ENCODE data around the gene HOXD4. TPM values are rescaled to one million over a fixed set of nuclear protein-coding genes. Genes with fewer than 3 reads are reported as not detected.

Gene HOXD4
- total RNA-seq, 4 donors from 2014 or later: 1.9 to 3.1 TPM; not detected in 2

DNA sequence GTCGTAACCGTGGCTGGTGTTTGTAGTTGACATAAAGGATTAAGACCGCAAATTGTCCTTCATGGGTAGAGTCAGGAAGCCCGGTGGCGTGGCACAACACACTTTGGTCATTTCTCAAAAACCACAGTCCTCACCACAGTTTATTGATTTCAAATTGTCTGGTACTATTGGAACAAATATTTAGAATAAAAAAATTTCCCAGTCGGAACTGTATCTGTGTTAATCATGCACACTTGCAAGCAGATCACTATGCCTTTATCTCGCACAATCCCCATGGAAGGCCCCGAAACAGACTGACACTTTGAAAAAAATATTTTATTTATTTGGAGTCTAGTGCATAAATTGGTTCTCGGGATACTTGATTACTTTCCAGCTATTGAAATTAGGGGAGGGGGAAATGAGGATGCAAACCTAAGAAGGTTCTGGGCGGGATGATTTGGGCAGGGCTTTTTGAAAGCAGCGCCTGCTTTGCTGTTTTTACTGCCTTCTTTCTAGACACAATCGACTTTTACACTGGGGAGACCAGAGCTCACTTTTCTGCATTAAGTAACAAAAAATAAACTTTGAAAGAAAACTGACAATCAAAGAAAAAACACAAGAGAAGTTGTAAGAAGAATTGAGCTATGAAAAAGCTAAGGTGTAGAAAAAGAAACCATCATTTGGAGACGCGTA is 21.7 kb downstream of the HOXD4 start:
- H3K27me3 ChIP-seq: peaks cover 95% of the 10 kb centered on the region
- no peak overlapping the region for H3K4me3 ChIP-seq
- TF ChIP-seq POLR2A (IDR thresholded peaks at IDR 0.05) (no peak), POLR2AphosphoS5 (IDR thresholded peaks at IDR 0.05) (no peak), EP300 (IDR thresholded peaks at IDR 0.05) (no peak)
- TF ChIP-seq, protein P1, sequence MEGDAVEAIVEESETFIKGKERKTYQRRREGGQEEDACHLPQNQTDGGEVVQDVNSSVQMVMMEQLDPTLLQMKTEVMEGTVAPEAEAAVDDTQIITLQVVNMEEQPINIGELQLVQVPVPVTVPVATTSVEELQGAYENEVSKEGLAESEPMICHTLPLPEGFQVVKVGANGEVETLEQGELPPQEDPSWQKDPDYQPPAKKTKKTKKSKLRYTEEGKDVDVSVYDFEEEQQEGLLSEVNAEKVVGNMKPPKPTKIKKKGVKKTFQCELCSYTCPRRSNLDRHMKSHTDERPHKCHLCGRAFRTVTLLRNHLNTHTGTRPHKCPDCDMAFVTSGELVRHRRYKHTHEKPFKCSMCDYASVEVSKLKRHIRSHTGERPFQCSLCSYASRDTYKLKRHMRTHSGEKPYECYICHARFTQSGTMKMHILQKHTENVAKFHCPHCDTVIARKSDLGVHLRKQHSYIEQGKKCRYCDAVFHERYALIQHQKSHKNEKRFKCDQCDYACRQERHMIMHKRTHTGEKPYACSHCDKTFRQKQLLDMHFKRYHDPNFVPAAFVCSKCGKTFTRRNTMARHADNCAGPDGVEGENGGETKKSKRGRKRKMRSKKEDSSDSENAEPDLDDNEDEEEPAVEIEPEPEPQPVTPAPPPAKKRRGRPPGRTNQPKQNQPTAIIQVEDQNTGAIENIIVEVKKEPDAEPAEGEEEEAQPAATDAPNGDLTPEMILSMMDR (IDR thresholded peaks at IDR 0.05): no peak
- no peaks in the 10 kb centered on the region for H3K36me3 ChIP-seq
- H3K27ac ChIP-seq: no peak overlapping the region
- H3K9me3 ChIP-seq: no peaks in the 10 kb centered on the region
- H3K4me1 ChIP-seq: peaks cover 17% of the 10 kb centered on the region
- WGBS: 62% methylated on average over 14 of the region's 14 CpGs
- no peak for DNase-seq (ENCODE audit: low spot score in 2 of 2)

DNA sequence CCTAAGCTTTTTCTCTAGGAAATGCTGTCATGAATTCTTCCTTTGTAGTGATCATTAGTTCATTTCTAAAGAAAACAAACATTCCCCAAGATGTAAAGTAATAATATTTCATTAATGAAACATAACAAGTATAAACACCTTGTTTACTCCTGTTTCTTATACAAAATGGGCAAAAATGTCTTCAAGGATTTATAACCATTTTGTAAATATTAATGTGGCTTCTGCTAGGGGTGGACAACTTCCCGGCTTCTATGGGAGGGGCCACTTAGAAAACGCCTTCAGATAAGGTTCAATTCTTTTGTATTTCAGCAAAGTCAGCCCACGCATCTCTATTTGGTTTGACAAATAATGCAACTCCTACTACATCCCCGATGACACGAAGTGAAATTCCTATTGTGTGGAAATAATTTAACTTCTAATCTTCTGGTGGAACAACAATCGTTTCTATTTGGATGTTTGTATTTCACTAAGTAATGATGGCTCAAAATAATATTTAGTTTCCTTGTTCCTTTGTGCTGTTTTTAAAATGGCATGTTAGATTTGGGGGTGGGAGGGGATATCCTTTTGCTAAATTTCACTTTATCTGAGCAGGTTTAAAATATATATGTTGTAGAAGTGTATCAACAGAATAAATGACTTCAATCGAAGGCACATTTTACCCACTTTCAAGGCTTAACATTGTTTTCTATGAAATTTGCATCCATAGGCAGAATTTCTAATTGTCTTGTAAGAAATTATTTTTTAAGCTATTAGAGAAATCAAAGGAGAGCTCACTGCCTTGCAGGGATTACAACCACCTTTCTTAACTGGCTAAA is 22.4 kb downstream of the HOXD4 start:
- Histone ChIP-seq H3K9me3 (no peaks in the 10 kb centered on the region), H3K4me3 (no peak overlapping the region), H3K4me1 (peaks cover 24% of the 10 kb centered on the region), H3K27me3 (peaks cover 95% of the 10 kb centered on the region), H3K36me3 (no peaks in the 10 kb centered on the region), H3K27ac (no peak overlapping the region)
- no peak for TF ChIP-seq POLR2AphosphoS5 (IDR thresholded peaks at IDR 0.05)
- TF ChIP-seq EP300 (IDR thresholded peaks at IDR 0.05): no peak
- 42% methylated on average over 7 of the region's 7 CpGs for WGBS
- DNase-seq (ENCODE audit: low spot score in 2 of 2): no peak

DNA sequence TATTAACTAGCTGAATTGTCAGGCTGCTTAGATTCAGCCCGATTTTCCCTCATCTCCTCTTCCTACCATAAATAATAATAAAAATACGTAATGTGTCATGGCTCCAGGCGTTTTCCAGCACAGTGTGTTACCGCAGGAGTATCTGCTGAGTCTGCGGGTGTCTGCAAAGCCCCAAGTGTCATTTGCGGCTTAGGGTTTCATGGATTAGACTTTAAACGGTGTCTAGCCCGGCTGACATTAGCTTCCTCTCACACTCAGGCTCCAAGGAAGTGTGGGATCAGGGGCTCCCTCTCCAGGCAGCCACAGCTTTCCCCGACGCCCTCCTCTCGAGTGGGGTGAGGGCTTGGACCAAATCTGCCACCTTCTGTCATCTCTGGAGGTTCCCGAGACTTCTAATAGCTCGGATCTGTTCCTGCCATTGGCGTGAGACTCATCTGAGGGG is 23.1 kb downstream of the HOXD4 start:
- TF ChIP-seq POLR2A (IDR thresholded peaks at IDR 0.05): no peak
- TF ChIP-seq, protein P1 (IDR thresholded peaks at IDR 0.05): no peak
- TF ChIP-seq POLR2AphosphoS5 (IDR thresholded peaks at IDR 0.05): no peak
- no peak for TF ChIP-seq EP300 (IDR thresholded peaks at IDR 0.05)
- 34% methylated on average over 13 of the region's 14 CpGs for WGBS
- H3K9me3 ChIP-seq: no peaks in the 10 kb centered on the region

DNA sequence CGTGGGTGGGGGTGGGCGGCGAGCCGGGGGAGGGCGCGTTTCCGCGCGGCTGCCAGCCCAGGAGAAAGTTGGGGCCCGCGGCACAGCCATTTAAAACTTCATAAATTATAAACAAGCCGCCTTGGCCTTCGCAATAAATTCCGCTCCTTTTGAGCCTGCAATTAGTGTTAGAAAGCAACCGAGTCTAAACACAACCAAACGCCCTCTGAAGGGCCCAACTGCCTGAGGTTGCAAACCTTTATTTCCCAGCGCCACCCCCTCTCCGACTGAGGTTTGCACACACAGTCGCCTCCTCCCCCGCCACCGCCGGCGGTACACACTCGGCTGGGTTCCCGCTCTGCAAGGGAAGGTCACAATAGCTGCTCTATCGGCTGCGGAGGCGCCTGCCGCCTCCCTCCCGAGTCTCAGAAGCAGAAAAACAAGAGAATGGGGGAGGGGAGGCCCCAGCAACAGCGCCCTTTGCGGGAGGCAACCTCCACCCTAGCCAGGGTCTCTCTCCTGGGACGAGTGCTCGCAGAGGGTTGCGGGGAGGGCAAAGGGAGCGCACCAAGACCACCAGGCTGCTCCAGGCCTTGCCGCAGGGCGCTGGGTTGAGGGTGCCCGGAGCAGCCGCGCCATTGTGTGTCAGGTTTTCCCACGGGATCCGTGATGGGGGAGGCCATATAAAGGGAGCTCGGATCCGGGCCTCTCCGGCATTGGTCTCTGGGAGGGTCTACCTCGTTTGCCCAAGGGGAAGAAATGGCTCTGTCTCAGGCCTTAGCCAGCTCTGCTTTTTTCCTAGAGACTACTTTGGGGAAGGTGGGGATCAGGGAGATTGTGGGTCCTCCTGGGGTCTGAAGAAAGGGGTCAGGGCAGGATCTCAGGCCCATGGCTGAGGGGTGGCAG is 23.7 kb downstream of the HOXD4 start:
- no peaks in the 10 kb centered on the region for H3K36me3 ChIP-seq
- no peaks in the 10 kb centered on the region for H3K9me3 ChIP-seq
- H3K4me1 ChIP-seq: peaks cover 25% of the 10 kb centered on the region
- TF ChIP-seq POLR2AphosphoS5 (IDR thresholded peaks at IDR 0.05) (no peak), POLR2A (IDR thresholded peaks at IDR 0.05) (no peak), EP300 (IDR thresholded peaks at IDR 0.05) (no peak)
- TF ChIP-seq, protein P1 (IDR thresholded peaks at IDR 0.05): no peak
- H3K27ac ChIP-seq: no peak overlapping the region
- H3K27me3 ChIP-seq: peaks cover 98% of the 10 kb centered on the region
- no peak for DNase-seq (ENCODE audit: low spot score in 2 of 2)
- WGBS: 40% methylated on average over 43 of the region's 47 CpGs
- H3K4me3 ChIP-seq: no peak overlapping the region

More for the DNA sequence above, 23.1 kb downstream of the HOXD4 start:
- H3K4me3 ChIP-seq: no peak overlapping the region
- no peak for DNase-seq (ENCODE audit: low spot score in 2 of 2)
- peaks cover 95% of the 10 kb centered on the region for H3K27me3 ChIP-seq
- H3K36me3 ChIP-seq: no peaks in the 10 kb centered on the region
- H3K4me1 ChIP-seq: peaks cover 25% of the 10 kb centered on the region
- no peak overlapping the region for H3K27ac ChIP-seq

DNA sequence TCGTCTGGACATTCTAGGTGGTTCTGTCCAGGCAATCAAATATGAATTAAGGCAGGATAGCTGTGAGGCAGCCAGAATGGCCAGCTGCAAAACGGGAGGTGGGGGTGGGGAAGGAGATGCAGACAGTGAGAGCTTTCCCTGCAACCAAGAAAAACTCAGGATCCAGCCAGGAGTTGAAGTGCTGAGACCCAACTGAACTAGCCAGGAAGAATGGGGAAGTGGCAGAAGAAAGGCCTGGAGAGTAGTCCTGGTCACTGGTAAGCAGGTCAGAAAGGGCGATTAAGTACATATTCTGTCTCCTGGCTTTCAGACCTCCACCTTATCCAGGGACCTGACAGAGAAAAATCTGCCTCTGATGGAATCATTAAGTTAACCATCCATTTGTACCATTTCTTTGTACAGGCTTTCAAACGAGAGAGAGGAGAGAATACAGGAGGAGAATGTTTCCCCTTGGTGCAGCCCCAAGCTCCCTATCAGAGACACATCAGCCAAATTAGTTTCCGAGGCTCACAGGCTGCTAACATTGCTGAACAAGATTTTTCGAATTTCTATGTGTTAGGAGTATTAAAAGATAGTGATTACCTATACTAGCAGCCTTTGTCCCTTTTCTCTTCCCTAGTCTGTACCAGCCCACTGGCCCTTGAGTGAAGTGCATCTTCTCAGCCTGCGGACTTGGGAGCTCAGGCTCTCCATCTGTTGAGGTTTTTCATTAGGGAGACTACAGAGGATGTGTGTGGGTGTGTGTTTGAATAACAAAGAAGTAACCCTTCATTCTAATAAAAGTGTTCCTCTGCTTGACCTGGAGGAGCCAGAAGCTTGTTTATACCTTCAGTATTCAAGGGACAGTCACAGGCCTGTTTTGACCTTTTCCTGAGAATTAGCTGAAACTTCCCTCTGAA is 24.6 kb downstream of the HOXD4 start:
- H3K27me3 ChIP-seq: peaks cover 91% of the 10 kb centered on the region
- H3K4me3 ChIP-seq: no peak overlapping the region
- WGBS: 89% methylated on average over 7 of the region's 7 CpGs
- no peaks in the 10 kb centered on the region for H3K36me3 ChIP-seq
- no peak for DNase-seq (ENCODE audit: low spot score in 2 of 2)
- H3K9me3 ChIP-seq: no peaks in the 10 kb centered on the region
- no peak overlapping the region for H3K27ac ChIP-seq
- peaks cover 25% of the 10 kb centered on the region for H3K4me1 ChIP-seq
- TF ChIP-seq POLR2AphosphoS5 (IDR thresholded peaks at IDR 0.05) (no peak), POLR2A (IDR thresholded peaks at IDR 0.05) (no peak), EP300 (IDR thresholded peaks at IDR 0.05) (no peak)
- TF ChIP-seq, protein P1 (IDR thresholded peaks at IDR 0.05): no peak

Data from suprapubic skin (tissue), 4 donors.